Brain pericyte (primary cell): Measurements from ENCODE around the gene IRF5.
"Not testable (repeated sequence)": the region's sequence is repeated elsewhere in the genome, so short reads cannot be mapped to it uniquely, and the experiment has no call there.

Experiments
- DNase-seq: peaks from one replicate; pipeline ENCODE4 v3.0.0-alpha.2; 2012; ENCODE audit warnings: low read depth, low spot score

Gene IRF5

DNA sequence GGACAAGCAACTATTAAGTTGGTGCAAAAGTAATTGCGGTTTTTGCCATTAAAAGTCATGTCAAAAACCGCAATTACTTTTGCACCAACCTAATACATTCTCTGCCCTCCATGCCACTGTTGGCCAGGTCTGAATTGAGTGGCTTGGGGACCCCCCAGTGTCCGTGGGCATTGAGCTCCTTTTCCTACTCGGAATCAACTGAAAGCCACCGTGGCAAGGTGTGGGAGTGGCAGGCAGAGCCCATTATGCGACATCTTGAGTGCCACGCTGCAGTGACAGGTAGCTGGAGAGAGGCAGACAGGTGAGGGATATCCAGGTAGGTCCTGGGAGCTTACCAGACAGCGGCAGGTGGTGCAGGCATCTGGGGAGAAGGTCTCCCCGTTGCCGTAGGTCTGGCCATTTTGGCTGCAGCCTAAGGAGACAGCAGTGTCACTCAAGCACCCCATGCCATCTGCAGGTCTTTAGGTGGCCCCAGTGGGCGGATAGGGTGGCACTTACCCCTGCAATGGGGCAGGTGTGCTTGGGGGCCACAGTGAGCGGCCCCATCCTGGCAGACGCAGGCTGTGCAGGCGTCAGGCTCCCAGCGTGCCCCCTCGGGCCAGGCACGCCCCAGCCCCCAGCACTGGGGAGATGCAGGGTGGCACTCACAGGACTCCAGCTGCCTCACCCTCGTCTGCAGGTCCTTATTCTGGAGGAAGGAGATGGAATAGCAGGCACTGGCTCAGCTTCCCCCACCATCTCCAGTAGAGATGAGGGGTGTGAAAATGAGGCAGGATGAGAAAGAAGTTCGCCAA is 30.8 kb upstream of the IRF5 start:
- DNase-seq: no peak

DNA sequence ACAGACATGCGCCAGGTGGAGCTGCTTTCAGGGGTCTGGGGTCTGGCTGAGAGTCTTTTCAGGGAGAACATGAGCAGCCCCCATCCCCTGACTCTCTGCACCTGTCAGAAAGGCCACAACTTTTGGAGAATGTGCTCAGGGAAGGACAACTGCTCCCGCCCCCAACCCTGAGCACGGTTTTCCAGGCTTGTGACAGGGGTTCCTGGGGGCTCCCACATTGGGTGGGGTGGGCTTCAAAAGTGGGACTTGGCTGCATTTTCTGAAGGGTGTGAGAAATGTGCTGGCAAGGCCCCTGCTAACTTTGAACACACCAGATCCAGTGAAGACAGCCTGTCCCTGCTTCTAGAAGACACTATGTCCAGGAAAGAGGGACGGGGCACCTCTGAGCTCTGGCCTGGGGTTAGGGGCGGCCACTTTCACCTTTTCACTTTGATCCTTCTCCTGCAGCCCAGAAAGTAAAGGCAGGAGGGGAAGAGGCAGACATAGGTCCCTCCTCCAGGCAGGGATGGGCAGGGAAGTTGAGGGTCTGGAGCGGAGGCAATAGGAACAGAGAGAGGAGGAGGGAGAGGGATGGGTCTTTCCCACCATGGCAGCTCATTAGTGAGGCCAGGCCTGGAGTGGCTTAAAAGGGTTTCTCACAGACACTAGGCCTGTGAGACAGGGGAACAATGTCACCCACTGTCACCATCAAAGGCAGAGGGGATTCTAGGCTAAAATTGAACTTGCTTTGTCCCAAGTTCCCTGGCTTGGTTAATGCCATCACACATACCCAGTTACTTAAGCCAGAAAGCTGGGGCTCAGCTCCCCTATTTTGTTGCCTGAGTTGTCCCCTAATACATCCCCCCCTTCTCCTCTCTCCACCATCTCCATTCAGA is 28.7 kb upstream of the IRF5 start:
- DNase-seq: no peak

GRCh38 chr7:128909625-128910568 is 27.8 kb upstream of the IRF5 start:
- no peak for DNase-seq

- no peak for DNase-seq
Observed at GRCh38 chr7:128910569-128910945, 27.2 kb upstream of the IRF5 start, which contains the start of gene KCP. TSS of gene KCP (minus strand) at chr7:128910709. CDS start at chr7:128910676, 33 bp downstream.

DNA sequence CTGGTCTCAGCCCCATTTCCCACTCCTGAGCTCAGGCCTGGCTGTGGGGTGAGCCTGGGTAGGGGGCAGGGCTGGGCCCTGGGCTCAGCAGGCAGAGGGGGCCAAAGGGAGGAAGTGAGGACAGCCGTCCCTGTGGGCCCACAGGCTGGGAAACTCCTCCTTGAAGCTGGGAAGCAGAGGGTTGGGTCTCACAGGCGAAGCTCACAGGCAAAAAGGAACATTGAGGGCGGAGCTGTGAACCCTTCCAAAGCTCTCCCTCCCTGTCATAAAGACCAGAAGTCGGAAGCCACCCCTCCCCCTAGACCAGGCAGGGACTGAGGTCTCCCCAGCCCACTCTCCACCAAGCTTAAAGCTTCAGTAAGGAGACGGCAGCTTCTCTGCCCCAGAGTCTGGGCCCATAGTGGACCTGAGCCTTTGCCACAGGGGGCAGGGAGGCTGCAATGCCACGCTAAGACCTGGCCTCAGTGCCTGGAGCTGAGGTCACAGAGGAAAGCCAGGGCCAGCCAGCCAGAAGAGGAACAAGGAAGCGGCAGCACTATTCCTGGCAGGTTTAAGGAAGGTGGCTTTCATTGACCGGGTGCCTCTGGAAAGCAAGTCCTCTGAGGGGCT is 26.2 kb upstream of the IRF5 start:
- no peak for DNase-seq

DNA sequence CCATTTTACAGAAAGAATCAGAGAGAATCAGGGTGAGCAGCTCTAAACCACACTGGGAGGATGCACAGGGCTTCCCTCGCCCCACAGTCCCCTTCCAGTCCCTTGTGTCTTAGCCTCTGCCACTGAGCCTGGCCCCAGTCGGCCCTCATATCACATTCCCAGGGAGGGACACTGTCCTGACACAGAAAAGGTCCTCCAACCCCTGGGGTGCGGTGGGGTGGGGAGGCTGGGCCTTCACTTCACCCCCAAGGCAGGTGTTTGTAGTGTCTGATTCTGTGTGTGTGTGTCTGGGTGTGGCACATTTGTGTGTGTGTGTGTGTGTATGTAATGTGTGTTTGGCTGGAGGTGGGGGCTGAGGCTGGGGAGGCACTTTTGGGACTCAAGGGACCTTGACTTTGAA is 25.4 kb upstream of the IRF5 start:
- no peak for DNase-seq

DNA sequence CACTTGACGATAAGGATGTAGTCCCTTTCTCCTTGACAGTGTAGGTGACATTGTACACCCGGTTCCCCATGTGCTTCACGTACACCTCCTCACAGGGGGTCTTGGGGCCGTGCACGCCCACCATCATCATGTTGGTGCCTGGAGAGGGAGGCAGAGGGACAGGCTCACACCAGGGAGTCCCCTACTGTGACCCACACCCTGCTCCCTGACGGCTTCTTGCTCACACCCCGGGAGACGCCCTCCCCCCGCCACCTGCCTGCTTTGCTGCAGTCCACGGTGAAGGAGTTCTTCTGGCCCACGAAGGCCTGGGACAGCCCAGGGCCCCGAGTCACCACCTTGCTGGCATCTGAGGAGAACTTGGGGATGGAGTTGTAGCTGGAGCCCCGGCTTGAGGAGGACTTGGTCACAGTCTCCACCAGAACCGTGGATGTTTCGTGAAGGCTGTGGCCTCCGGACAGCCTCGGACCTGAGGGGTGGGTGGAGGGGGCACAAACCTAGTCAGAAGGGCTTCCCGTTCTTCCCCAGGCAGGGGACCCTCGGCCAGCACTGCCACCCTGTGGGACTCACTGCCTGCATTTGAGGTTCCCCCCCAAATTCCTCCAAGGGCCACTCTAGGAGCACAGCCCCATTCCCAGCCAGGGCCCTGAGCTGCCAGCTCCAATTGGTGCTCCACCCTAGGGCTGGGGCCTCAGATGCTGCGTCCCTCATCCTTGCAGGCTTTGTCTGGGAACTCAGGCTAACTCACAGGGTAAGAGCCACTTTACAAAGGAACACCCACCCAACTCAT is 24.8 kb upstream of the IRF5 start:
- not testable (repeated sequence) for DNase-seq

DNA sequence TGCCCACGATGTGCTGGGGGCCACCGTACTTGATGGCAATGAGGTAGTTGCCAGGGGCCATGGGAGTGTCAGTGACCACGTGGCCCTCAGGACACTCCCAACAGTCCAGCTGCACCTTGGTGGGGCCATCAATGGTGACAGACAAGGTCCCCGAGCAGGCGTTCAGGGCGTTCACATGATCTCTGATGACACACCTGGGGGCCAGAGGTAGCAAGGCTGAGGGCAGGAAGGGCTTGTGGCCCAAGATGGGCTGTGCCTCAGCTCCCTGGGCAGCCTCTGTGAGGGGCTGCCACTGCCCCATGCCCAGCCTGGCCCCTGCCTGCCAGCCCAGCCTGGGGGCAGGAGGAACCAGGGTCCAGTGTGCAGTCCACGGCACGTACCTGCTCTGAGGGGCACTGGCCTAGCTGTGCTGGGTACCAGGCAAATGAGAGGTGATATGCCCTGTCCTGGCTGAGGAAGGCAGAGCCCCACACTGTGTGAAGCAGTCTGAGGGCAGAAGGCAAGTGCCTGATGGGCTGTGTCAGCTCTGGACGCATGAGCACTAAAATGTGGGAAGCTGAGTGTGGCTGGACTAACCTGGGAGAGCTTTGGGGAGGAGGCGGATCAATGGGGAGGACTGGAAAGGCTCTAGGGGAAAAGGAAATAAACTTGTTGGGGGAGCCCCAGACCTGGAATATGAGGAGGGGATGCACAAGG is 23.7 kb upstream of the IRF5 start:
- no peak for DNase-seq

- DNase-seq: no peak
Observed at GRCh38 chr7:128914566-128915151, 23.1 kb upstream of the IRF5 start.

DNA sequence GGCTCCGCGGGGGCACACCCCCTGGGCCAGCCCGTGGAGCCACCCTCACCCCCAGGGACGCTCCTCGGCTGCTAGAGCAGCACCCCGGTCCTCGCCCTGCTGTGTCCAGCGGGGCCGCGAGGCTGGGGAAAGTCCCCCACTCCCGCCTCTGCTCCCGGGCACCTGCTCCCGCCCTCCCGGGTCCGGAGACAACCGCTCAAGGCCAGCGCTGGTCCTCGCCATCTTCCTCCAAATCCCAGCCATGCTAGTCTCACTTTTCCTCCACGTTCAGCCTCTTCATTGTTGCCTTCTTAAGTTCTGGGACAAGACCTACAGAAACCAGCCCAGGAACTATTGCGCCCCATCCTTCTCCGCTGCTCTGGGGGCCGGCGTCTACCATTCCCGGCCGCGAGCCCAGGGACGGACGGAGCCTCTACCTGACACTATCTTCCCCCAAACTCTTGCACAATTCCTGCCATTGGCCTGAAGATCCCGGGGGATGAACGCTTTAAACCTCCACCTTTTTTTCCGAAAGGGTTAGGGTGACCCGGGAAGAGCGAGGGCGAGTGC is 22.4 kb upstream of the IRF5 start:
- DNase-seq: no peak

DNA sequence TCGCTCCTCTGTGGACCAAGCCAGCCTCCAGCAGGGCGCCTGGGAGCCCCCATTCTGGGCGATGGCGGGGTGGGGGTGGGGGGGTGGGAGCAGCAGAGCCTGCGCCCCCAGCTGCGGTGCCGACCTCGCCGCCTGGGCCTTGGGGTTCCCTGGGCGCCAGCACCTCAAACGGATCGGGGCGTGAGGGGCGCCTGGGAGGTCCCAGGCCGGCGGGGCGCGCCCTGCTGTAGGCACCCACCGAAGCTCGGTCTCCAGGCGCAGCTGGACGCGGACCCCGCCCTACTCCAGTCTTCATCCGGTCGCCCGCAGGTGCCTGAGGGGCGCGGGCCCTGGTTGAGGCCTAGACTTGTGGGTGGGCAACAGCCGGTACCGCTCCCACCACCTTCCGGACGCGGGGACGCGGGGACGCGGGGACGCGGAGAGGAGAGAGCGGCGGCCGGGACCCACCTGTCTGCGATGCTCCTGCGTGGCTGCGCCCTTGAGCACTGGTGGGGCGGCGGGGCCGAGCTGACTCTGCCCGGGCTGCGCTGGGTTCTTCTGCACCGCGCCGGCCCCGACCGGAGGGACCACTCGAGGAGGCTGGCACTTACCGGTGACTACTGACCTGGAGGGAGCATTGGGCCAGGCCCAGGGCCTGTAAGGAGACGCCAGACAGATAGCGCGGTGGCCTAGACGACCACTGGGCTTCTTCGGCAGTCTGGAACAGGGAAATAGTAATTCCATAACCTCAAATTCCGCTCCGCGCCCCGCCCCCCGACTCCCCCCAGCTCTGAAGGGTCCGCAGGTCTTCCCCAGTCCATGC is 21.7 kb upstream of the IRF5 start:
- no peak for DNase-seq

DNA sequence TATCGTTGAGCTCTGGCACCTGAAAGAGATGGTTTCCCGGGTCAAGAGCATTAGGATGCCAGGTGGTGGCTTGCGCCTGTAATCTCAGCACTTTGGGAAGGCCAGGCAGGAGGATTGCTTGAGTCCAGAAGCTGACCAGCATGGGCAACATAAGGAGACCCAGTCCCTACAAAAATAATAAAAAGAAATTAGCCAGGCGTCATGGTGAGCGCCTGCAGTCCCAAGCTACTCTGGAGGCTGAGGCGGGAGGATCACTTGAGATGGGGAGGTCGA is 21.1 kb upstream of the IRF5 start:
- DNase-seq: no peak

DNA sequence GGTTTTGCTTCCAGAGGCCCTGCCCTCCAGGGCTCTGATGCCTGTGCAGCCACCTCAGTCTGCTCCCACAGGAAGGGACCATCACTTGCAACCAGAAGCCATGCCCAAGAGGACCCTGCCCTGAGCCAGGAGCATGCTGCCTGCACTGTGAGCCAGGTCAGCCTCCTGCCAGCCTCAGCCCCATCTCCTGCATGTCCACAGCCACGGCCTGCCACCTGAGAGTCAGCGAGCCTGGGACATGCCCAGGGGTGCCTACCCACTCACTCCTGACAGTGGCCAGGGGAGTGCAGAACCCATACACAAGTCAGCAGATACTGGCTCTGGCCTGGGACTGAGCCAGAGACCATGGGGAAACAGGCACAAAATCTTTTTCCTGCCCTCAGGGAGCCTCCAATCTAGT is 20.6 kb upstream of the IRF5 start:
- DNase-seq: no peak

GRCh38 chr7:128918016-128918665 is 19.6 kb upstream of the IRF5 start:
- DNase-seq: no peak

DNA sequence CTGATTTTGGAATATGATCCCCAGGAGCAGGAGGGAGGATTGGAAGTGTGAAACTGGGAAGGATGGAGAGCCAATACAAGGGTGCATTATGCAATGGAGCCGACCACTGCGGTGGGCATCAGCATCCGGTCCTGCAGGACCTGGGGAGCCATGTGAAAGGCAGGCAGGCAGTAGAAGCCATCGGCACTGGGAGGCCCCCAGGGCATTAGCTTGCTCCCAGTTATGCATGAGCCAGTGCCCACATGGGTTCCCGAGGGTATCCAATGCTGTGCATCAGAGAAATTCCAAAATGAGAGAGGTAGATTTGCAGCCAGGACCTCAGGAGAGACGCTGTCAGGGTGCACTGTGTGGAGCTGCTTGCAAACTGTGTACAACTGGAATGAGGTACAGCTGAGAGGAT is 18.5 kb upstream of the IRF5 start:
- no peak for DNase-seq

DNA sequence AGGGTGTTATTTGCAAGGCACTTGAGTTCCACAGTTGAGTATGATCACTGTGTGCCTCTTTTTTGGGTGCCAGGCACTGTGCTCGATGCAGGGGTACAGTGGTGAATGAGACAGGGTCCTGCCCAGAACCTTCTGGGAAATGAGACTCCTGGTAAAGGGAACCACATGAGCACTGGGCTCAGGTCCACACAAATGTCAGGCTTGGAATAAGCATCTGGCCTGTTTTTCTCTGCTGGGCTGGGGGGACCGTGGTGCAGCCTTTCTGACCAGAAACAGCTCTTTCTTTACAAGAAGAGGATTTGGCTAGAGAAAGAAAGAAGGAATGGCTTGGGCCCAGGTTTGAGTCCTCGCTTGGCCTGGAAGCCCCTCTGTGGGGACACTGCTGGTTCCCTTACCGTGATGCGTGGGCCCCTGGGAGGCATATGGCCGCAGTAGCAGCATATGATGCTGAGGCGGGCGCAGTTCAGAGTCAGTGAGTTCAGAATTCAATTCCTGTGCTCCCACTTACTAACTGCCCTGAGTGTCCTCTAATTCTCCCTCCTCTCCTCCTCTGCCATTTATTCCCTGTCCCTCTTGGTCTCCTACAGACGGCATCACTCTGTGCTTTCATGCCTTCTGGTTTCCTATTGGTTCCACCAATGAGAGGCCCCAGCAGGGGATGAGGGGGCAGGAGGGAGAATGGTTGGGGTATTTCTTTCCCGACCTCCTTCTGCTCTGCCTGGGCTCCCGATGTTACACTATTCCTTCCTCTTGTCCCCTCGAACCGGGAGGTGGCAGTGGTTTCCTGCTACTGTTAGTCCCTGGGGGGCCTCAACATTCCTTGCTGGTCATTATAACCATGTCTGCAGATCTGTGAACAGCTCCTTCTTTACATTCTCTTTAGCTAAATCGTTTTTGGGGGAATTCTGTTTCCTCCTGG is 17.6 kb upstream of the IRF5 start:
- no peak for DNase-seq
